ENCODE results near the gene LRIT1.

The LRIT1 gene

GRCh38 chr10:84193327-84193726, 48.0 kb downstream of the LRIT1 start:
- no peak for DNase-seq (ENCODE audit: low spot score)

- DNase-seq (ENCODE audit: low spot score): no peak
Measured at GRCh38 chr10:84191106-84191505, 50.2 kb downstream of the LRIT1 start.

GRCh38 chr10:84190621-84191020, 50.7 kb downstream of the LRIT1 start:
- DNase-seq (ENCODE audit: low spot score): no peak

- DNase-seq (ENCODE audit: low spot score): no peak
Measured at GRCh38 chr10:84188815-84189214, 52.5 kb downstream of the LRIT1 start.

GRCh38 chr10:84185526-84186175, 55.7 kb downstream of the LRIT1 start:
- DNase-seq (ENCODE audit: low spot score): no peak

GRCh38 chr10:84184517-84184916, 56.8 kb downstream of the LRIT1 start:
- no peak for DNase-seq (ENCODE audit: low spot score)

GRCh38 chr10:84181631-84182030, 59.7 kb downstream of the LRIT1 start:
- DNase-seq (ENCODE audit: low spot score): no peak

All from COLO829 (cell line).